Measurements from ENCODE around the gene TTC12. TPM values are rescaled to one million over a fixed set of nuclear protein-coding genes. Genes with fewer than 3 reads are reported as not detected.

TTC12 gene
- polyA plus RNA-seq, 1 donor from 2014 or later, result 4.2 TPM

DNA sequence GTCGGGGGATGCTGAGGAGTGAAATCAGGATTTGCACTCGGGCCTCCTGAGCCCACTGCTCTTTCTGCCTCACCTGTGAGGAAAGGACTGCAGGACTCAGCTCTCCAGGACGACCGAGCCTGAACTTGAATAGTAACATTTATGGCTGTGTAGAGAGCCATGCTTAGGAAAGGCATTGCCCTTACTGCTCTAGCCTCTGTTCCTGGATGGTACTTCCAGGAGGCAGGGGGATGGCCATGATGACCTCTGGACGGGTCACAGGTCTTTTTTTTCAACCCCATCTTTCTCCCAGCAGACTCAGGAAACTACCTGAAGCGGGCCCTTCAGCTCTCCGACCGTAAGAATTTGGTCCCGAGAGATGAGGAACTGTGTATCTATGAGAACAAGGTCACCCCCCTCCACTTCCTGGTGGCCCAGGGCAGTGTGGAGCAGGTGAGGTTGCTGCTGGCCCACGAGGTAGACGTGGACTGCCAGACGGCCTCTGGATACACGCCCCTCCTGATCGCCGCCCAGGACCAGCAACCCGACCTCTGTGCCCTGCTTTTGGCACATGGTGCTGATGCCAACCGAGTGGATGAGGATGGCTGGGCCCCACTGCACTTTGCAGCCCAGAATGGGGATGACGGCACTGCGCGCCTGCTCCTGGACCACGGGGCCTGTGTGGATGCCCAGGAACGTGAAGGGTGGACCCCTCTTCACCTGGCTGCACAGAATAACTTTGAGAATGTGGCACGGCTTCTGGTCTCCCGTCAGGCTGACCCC lies 84.5 kb downstream of the TTC12 start:
- TF ChIP-seq POLR2AphosphoS5 (IDR thresholded peaks at IDR 0.05), result no peak
- TF ChIP-seq SMC3 (conservative IDR thresholded peaks at IDR 0.05; ENCODE audit: poor library complexity), result no peak
- no peak for TF ChIP-seq RAD21 (conservative IDR thresholded peaks at IDR 0.05)
- no peak for TF ChIP-seq MXI1 (conservative IDR thresholded peaks at IDR 0.05; ENCODE audit: poor library complexity, severe bottlenecking)
- TF ChIP-seq, protein P1, sequence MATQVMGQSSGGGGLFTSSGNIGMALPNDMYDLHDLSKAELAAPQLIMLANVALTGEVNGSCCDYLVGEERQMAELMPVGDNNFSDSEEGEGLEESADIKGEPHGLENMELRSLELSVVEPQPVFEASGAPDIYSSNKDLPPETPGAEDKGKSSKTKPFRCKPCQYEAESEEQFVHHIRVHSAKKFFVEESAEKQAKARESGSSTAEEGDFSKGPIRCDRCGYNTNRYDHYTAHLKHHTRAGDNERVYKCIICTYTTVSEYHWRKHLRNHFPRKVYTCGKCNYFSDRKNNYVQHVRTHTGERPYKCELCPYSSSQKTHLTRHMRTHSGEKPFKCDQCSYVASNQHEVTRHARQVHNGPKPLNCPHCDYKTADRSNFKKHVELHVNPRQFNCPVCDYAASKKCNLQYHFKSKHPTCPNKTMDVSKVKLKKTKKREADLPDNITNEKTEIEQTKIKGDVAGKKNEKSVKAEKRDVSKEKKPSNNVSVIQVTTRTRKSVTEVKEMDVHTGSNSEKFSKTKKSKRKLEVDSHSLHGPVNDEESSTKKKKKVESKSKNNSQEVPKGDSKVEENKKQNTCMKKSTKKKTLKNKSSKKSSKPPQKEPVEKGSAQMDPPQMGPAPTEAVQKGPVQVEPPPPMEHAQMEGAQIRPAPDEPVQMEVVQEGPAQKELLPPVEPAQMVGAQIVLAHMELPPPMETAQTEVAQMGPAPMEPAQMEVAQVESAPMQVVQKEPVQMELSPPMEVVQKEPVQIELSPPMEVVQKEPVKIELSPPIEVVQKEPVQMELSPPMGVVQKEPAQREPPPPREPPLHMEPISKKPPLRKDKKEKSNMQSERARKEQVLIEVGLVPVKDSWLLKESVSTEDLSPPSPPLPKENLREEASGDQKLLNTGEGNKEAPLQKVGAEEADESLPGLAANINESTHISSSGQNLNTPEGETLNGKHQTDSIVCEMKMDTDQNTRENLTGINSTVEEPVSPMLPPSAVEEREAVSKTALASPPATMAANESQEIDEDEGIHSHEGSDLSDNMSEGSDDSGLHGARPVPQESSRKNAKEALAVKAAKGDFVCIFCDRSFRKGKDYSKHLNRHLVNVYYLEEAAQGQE (IDR thresholded peaks at IDR 0.05; ENCODE audit: borderline replicate concordance), result no peak
- TF ChIP-seq, protein P2, sequence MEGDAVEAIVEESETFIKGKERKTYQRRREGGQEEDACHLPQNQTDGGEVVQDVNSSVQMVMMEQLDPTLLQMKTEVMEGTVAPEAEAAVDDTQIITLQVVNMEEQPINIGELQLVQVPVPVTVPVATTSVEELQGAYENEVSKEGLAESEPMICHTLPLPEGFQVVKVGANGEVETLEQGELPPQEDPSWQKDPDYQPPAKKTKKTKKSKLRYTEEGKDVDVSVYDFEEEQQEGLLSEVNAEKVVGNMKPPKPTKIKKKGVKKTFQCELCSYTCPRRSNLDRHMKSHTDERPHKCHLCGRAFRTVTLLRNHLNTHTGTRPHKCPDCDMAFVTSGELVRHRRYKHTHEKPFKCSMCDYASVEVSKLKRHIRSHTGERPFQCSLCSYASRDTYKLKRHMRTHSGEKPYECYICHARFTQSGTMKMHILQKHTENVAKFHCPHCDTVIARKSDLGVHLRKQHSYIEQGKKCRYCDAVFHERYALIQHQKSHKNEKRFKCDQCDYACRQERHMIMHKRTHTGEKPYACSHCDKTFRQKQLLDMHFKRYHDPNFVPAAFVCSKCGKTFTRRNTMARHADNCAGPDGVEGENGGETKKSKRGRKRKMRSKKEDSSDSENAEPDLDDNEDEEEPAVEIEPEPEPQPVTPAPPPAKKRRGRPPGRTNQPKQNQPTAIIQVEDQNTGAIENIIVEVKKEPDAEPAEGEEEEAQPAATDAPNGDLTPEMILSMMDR (IDR thresholded peaks at IDR 0.05; ENCODE audit: poor library complexity, severe bottlenecking), result no peak
- no peak for TF ChIP-seq TAF1 (IDR thresholded peaks at IDR 0.05; ENCODE audit: low read depth)
- no peak for TF ChIP-seq EP300 (conservative IDR thresholded peaks at IDR 0.05; ENCODE audit: poor library complexity, severe bottlenecking)
- Histone ChIP-seq H3K79me2 (replicated peaks; ENCODE audit: insufficient read depth, low read length) (no peaks in the 10 kb centered on the region), H3K36me3 (ENCODE audit: insufficient read depth, low read length) (no peaks in the 10 kb centered on the region), H3K4me3 (ENCODE audit: low read length) (no peak overlapping the region), H3K27me3 (ENCODE audit: insufficient read depth, low read depth, low read length) (no peaks in the 10 kb centered on the region), H2AFZ (ENCODE audit: low read depth, low read length) (no peak overlapping the region), H3K9me2 (ENCODE audit: insufficient read depth, low read length) (no peaks in the 10 kb centered on the region), H3K27ac (ENCODE audit: low read length) (no peak overlapping the region), H3F3A (ENCODE audit: insufficient read depth, low read length, poor library complexity, severe bottlenecking) (no peaks in the 10 kb centered on the region), H3K4me2 (ENCODE audit: low read length) (no peak overlapping the region), H3K9me3 (ENCODE audit: low read length) (no peaks in the 10 kb centered on the region), H4K20me1 (ENCODE audit: insufficient read depth) (no peaks in the 10 kb centered on the region), H3K9ac (ENCODE audit: low read length) (no peak overlapping the region)

DNA sequence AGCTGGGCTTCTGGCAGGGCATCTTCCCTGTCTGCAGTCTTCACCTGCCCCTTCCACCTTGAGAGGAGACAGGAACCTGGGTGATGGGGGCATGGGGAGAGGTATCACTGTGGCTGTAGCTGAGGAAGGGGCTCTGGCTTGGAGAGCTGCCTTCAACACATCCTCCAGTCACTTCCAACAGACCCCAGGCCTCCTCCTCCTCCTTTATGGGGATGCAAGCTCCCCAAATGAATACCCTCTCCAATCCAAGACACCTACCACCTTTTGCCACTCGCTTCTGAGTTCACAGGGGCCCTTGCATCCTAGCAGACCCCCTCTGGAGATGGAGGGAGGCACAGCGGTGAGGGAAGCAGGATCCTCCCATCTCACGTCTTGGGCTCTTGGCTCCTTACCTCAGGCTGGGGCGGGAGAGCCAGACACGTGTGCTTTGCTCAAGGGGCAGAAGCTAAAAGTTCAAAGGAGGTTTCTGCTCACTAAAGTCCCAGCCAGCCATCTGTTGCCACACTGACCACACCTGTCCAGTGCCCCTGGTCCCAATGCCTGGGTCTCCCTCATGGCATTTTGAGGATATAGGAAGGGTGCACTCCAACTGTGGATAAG lies 86.3 kb downstream of the TTC12 start:
- Histone ChIP-seq H3K79me2 (replicated peaks; ENCODE audit: insufficient read depth, low read length) (no peaks in the 10 kb centered on the region), H3K9me2 (ENCODE audit: insufficient read depth, low read length) (no peaks in the 10 kb centered on the region), H2AFZ (ENCODE audit: low read depth, low read length) (no peak overlapping the region), H3K4me3 (ENCODE audit: low read length) (no peak overlapping the region), H3K27ac (ENCODE audit: low read length) (no peak overlapping the region), H3K27me3 (ENCODE audit: insufficient read depth, low read depth, low read length) (no peaks in the 10 kb centered on the region), H3K9me3 (ENCODE audit: low read length) (no peaks in the 10 kb centered on the region), H3F3A (ENCODE audit: insufficient read depth, low read length, poor library complexity, severe bottlenecking) (no peaks in the 10 kb centered on the region), H3K9ac (ENCODE audit: low read length) (no peak overlapping the region), H3K4me2 (ENCODE audit: low read length) (no peak overlapping the region), H4K20me1 (ENCODE audit: insufficient read depth) (no peaks in the 10 kb centered on the region), H3K36me3 (ENCODE audit: insufficient read depth, low read length) (no peaks in the 10 kb centered on the region)
- no peak for TF ChIP-seq TAF1 (IDR thresholded peaks at IDR 0.05; ENCODE audit: low read depth)
- TF ChIP-seq EP300 (conservative IDR thresholded peaks at IDR 0.05; ENCODE audit: poor library complexity, severe bottlenecking), result no peak
- TF ChIP-seq RAD21 (conservative IDR thresholded peaks at IDR 0.05), result no peak
- TF ChIP-seq, protein P1 (IDR thresholded peaks at IDR 0.05; ENCODE audit: borderline replicate concordance), result no peak
- TF ChIP-seq, protein P2 (IDR thresholded peaks at IDR 0.05; ENCODE audit: poor library complexity, severe bottlenecking), result no peak
- no peak for TF ChIP-seq POLR2AphosphoS5 (IDR thresholded peaks at IDR 0.05)
- TF ChIP-seq SMC3 (conservative IDR thresholded peaks at IDR 0.05; ENCODE audit: poor library complexity), result no peak
- no peak for TF ChIP-seq EZH2 (IDR thresholded peaks at IDR 0.05; ENCODE audit: borderline replicate concordance, insufficient read depth, low read length, poor library complexity, severe bottlenecking)
- no peak for TF ChIP-seq MXI1 (conservative IDR thresholded peaks at IDR 0.05; ENCODE audit: poor library complexity, severe bottlenecking)
